Activated T-cell treated with anti-CD3 and anti-CD28 coated beads, Interleukin-2, amount 50 U/mL, for 24 hours (primary cell): ENCODE results near the gene MAP3K15.
A peak's percentile ranks its signal among the peaks of the same experiment; 100 is the strongest.

Experiments used
- DNase-seq: peaks from one replicate; pipeline ENCODE4 v3.0.0-alpha.2; 2020
- H3K27ac Mint-ChIP-seq: 2 replicates; pipeline ENCODE4 v1.8.0; 2020; ENCODE audit warnings: mild to moderate bottlenecking, mixed read lengths
- H3K27me3 Mint-ChIP-seq: 2 replicates; pipeline ENCODE4 v1.8.0; 2020; ENCODE audit warnings: mixed read lengths
- H3K36me3 Mint-ChIP-seq: 2 replicates; pipeline ENCODE4 v1.8.0; 2020; ENCODE audit warnings: low read depth, mixed read lengths
- H3K4me1 Mint-ChIP-seq: 2 replicates; pipeline ENCODE4 v1.8.0; 2020; ENCODE audit warnings: low read depth, mixed read lengths
- H3K4me3 Mint-ChIP-seq: 2 replicates; pipeline ENCODE4 v1.8.0; 2020; ENCODE audit warnings: mild to moderate bottlenecking, moderate library complexity, mixed read lengths
- H3K9me3 Mint-ChIP-seq: 2 replicates; pipeline ENCODE4 v1.8.0; 2020; ENCODE audit warnings: mixed read lengths

MAP3K15 gene

DNA sequence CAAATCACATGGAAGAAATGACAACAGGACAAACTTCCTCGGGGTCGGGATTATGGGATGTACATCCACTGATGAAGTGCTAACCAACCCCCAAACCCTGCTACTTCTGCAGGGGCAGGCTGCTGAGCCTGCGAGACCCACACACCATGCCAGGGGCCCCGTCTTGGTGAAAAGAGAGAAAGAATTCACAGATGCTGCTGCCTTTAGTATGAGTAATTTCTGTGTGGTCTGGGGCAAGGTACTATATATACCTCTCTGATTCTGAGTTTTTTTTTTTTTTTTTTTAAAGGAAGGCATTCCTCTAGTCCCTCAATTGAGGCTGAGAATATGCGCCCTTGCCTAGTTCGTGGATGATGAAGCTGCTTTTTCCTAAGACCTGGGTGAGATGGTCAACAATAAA lies 146.7 kb downstream of the MAP3K15 start:
- peaks cover 5% of the 10 kb centered on the region for H3K4me1 Mint-ChIP-seq
- H3K9me3 Mint-ChIP-seq, result peaks cover 5% of the 10 kb centered on the region
- H3K36me3 Mint-ChIP-seq, result peaks cover 37% of the 10 kb centered on the region

GRCh38 chrX:19361701-19362100 lies 153.6 kb downstream of the MAP3K15 start:
- H3K36me3 Mint-ChIP-seq, result peaks cover 90% of the 10 kb centered on the region
- H3K4me3 Mint-ChIP-seq, result no peak overlapping the region
- H3K27ac Mint-ChIP-seq, result no peak overlapping the region
- peaks cover 3% of the 10 kb centered on the region for H3K9me3 Mint-ChIP-seq
- no peaks in the 10 kb centered on the region for H3K4me1 Mint-ChIP-seq
- no peaks in the 10 kb centered on the region for H3K27me3 Mint-ChIP-seq
- no peak for DNase-seq

More for the DNA sequence above, 146.7 kb downstream of the MAP3K15 start:
- no peak overlapping the region for H3K4me3 Mint-ChIP-seq
- H3K27me3 Mint-ChIP-seq, result peaks cover 8% of the 10 kb centered on the region
- no peak for DNase-seq
- no peak overlapping the region for H3K27ac Mint-ChIP-seq

- Mint-ChIP-seq H3K4me3 (no peak overlapping the region), H3K36me3 (peaks cover 90% of the 10 kb centered on the region)
These were observed 154.4 kb downstream of the MAP3K15 start for GRCh38 chrX:19360903-19361302.

DNA sequence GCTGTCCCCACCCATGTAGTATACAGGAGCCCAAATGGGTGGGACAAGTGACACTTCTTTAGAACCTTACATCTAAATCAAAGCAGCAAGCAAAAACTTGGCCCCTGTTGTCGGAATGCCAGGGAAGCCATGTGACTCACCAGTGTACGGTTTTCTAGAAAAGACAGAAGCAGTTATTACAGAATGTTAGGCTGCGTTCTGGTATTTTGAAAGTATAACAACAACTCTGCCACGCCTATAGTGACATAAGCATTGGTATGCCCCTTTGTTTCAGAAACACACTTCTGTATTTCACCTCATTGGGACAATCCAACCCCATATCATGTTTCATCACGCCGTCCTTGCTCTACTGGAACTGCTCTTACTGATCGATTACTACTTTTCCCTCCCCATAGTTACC lies 156.8 kb downstream of the MAP3K15 start:
- no peak overlapping the region for H3K27ac Mint-ChIP-seq
- H3K4me3 Mint-ChIP-seq, result no peak overlapping the region
- H3K4me1 Mint-ChIP-seq, result no peaks in the 10 kb centered on the region
- H3K27me3 Mint-ChIP-seq, result no peaks in the 10 kb centered on the region
- H3K36me3 Mint-ChIP-seq, result peaks cover 92% of the 10 kb centered on the region
- no peak for DNase-seq
- H3K9me3 Mint-ChIP-seq, result no peaks in the 10 kb centered on the region

More at GRCh38 chrX:19360903-19361302, 154.4 kb downstream of the MAP3K15 start:
- H3K9me3 Mint-ChIP-seq, result no peaks in the 10 kb centered on the region
- no peak for DNase-seq
- no peak overlapping the region for H3K27ac Mint-ChIP-seq
- no peaks in the 10 kb centered on the region for H3K27me3 Mint-ChIP-seq
- H3K4me1 Mint-ChIP-seq, result no peaks in the 10 kb centered on the region

- H3K9me3 Mint-ChIP-seq, result no peaks in the 10 kb centered on the region
These were observed 160.7 kb downstream of the MAP3K15 start for GRCh38 chrX:19354625-19355024.

GRCh38 chrX:19350941-19351384 lies 164.3 kb downstream of the MAP3K15 start:
- peaks cover 74% of the 10 kb centered on the region for H3K36me3 Mint-ChIP-seq
- no peaks in the 10 kb centered on the region for H3K9me3 Mint-ChIP-seq
- H3K4me3 Mint-ChIP-seq, result peak overlapping the region; percentile 38
- H3K4me1 Mint-ChIP-seq, result peaks cover 33% of the 10 kb centered on the region
- H3K27me3 Mint-ChIP-seq, result no peaks in the 10 kb centered on the region
- DNase-seq, result no peak
- peak overlapping the region; percentile 63 for H3K27ac Mint-ChIP-seq

More at GRCh38 chrX:19354625-19355024, 160.7 kb downstream of the MAP3K15 start:
- H3K36me3 Mint-ChIP-seq, result peaks cover 90% of the 10 kb centered on the region
- H3K4me3 Mint-ChIP-seq, result no peak overlapping the region
- H3K27ac Mint-ChIP-seq, result no peak overlapping the region
- no peaks in the 10 kb centered on the region for H3K27me3 Mint-ChIP-seq
- peaks cover 15% of the 10 kb centered on the region for H3K4me1 Mint-ChIP-seq
- DNase-seq, result no peak

DNA sequence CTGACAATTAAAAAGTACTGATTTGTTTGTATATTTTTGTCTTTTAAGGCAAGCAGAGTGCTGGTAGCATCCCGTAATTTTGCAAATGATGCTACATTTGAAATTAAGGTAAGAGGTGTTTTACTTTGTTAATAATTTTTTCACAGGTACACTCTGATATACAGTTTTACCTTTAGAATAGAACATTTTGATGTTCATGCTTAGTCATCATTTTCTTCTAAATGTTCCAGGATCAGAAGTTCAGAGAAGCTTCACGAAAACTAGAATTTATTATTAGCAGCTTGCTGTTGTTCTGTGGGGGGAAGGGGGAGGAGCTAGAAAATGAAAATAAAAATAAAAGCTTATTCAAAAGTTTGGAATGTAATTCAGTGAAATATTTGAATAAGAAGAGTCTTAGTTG lies 166.0 kb downstream of the MAP3K15 start:
- Mint-ChIP-seq H3K27me3 (no peaks in the 10 kb centered on the region), H3K4me3 (no peak overlapping the region), H3K4me1 (peaks cover 33% of the 10 kb centered on the region), H3K36me3 (peaks cover 60% of the 10 kb centered on the region), H3K9me3 (no peaks in the 10 kb centered on the region), H3K27ac (no peak overlapping the region)
- no peak for DNase-seq

DNA sequence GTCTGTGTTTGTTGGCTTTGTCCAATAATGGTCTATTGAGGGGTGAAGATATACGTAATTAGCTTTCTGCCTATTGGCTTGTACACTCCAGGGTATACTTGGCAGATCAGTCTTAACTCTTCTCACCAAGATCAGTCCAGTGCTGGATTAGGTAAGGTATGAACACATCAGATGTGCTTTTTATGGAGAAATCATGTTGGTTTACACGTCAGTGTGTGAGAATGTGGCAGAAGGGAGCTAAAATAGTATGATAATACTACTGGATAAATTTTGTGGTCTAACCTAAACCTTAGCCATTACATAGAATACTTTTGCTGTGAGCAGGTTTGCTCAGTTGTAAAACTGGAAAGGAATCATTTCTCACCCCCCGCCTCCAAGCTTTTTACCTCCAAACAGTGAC lies 167.4 kb downstream of the MAP3K15 start:
- Mint-ChIP-seq H3K4me1 (peaks cover 38% of the 10 kb centered on the region), H3K27me3 (no peaks in the 10 kb centered on the region), H3K4me3 (no peak overlapping the region), H3K9me3 (no peaks in the 10 kb centered on the region), H3K36me3 (peaks cover 51% of the 10 kb centered on the region), H3K27ac (no peak overlapping the region)
- DNase-seq, result no peak

DNA sequence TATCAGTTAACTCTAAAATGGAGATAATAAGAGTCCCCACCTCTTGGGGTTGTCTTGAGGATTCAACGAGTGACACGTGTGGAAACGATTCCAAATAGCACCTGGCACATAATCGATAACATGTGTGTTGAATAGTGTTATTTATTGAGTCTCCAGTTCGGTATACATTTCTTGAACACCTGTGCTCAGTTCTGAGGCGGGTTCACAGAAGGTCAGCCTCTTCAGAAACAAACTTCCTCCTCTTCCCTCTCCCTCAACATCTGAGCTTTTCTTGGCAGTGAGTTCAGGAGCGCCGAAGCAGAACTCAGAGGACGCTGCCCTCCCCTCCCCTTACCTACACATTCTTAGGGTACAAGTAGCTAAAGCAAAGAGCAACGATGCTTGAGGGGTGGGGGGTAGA lies 170.6 kb downstream of the MAP3K15 start:
- peak overlapping the region; percentile 84 for H3K4me3 Mint-ChIP-seq
- H3K9me3 Mint-ChIP-seq, result no peaks in the 10 kb centered on the region
- H3K27me3 Mint-ChIP-seq, result peaks cover 12% of the 10 kb centered on the region
- H3K27ac Mint-ChIP-seq, result peak overlapping the region; percentile 90
- DNase-seq, result no peak
- H3K4me1 Mint-ChIP-seq, result peaks cover 26% of the 10 kb centered on the region
- peaks cover 25% of the 10 kb centered on the region for H3K36me3 Mint-ChIP-seq

DNA sequence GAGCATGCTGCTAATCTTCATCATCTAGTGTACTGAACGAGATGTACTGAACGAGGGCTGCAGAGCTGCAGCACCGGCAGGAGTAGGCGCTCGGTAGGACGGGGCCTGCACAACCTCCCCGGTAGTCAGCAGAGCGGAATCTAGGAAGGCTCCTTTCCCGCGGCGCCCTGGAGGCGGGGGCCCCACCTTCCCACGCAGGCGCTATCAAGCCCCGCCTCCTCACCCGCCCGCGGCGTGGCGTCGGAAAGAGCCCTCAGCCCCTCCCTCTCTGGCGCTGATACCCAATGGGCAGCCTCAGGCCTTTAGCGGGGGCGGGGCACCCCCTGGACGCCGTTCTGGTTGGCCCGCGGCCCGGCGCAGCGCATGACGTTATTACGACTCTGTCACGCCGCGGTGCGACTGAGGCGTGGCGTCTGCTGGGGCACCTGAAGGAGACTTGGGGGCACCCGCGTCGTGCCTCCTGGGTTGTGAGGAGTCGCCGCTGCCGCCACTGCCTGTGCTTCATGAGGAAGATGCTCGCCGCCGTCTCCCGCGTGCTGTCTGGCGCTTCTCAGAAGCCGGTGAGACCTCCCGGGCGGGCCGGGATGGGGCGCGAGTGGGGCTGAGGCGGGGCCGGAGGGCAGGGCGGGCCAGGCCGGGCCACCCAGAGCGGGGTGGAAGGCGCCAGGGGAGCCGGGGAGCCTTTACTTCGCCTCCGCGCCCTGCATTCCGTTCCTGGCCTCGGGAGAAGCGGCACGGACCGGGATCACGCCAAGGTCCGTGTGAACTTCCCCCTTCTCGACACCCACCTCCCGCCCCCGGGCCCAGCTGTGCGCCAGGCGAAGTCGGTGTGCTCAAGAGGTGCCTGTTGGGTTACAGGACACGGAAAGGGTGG lies 171.5 kb downstream of the MAP3K15 start, which contains the start of gene PDHA1:
Gene PDHA1, plus strand, starts transcription at position 393 of the 874 bp plus-strand sequence. Its CDS starts 111 bp downstream, at position 504.
- Mint-ChIP-seq H3K4me3 (peak within 1 kb of the TSS; percentile 84), H3K4me1 (peaks cover 19% of the 10 kb centered on the region), H3K9me3 (no peaks in the 10 kb centered on the region), H3K27ac (peak within 1 kb of the TSS; percentile 90), H3K36me3 (peaks cover 17% of the 10 kb centered on the region), H3K27me3 (peaks cover 19% of the 10 kb centered on the region)
- peak; percentile 91 for DNase-seq

GRCh38 chrX:19343085-19343534 lies 172.2 kb downstream of the MAP3K15 start:
- DNase-seq, result no peak
- Mint-ChIP-seq H3K27ac (peak overlapping the region; percentile 86), H3K4me3 (peak overlapping the region; percentile 84), H3K36me3 (peaks cover 13% of the 10 kb centered on the region), H3K27me3 (peaks cover 20% of the 10 kb centered on the region), H3K9me3 (no peaks in the 10 kb centered on the region), H3K4me1 (peaks cover 19% of the 10 kb centered on the region)

DNA sequence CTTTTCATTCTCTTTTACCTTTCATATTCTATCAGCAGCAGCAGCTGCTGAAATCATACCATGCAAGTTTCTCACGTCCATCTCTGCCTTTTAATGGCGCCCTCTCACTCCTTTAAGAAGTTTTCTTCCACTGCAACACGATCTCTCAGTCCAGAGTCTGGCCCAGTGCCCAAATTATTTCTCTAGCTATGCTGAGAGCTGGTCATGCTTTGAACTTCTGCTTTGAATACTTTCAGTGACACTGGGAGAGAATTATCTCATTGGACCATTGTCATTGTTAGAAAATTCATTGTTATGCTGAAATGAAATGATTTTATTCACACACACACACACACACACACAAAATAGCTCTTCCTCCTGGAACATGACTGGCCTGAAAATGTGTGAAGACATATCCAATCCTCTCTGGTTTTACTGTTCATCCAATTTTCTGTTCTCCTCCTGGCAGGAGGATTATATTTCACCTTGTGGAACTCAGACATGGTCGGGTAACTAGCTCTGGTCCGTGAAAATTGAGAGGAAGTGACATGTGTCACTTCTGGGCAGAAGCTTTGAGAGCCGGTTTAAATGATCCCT lies 172.9 kb downstream of the MAP3K15 start:
- Mint-ChIP-seq H3K27me3 (peaks cover 20% of the 10 kb centered on the region), H3K27ac (no peak overlapping the region), H3K4me3 (no peak overlapping the region), H3K9me3 (no peaks in the 10 kb centered on the region), H3K36me3 (peaks cover 12% of the 10 kb centered on the region), H3K4me1 (peaks cover 15% of the 10 kb centered on the region)
- no peak for DNase-seq

- DNase-seq, result no peak
- Mint-ChIP-seq H3K4me3 (no peak overlapping the region), H3K4me1 (peaks cover 1% of the 10 kb centered on the region), H3K27ac (no peak overlapping the region), H3K9me3 (peaks cover 1% of the 10 kb centered on the region), H3K36me3 (no peaks in the 10 kb centered on the region), H3K27me3 (peaks cover 12% of the 10 kb centered on the region)
These were observed 180.2 kb downstream of the MAP3K15 start for GRCh38 chrX:19334945-19335626.

GRCh38 chrX:19332983-19333382 lies 182.3 kb downstream of the MAP3K15 start:
- peaks cover 6% of the 10 kb centered on the region for H3K27me3 Mint-ChIP-seq
- H3K36me3 Mint-ChIP-seq, result no peaks in the 10 kb centered on the region
- DNase-seq, result no peak
- H3K4me1 Mint-ChIP-seq, result peaks cover 1% of the 10 kb centered on the region
- peaks cover 1% of the 10 kb centered on the region for H3K9me3 Mint-ChIP-seq
- H3K4me3 Mint-ChIP-seq, result no peak overlapping the region
- no peak overlapping the region for H3K27ac Mint-ChIP-seq
